GM21390 (cell line): ENCODE measurements around the gene SF1.

ENCODE experiments used
- ATAC-seq: cut with Tn5 transposase; IDR thresholded peaks from one replicate; pipeline ENCODE4 v1.9.1; 2021; ENCODE audit not compliant: unreplicated experiment

Gene SF1

DNA sequence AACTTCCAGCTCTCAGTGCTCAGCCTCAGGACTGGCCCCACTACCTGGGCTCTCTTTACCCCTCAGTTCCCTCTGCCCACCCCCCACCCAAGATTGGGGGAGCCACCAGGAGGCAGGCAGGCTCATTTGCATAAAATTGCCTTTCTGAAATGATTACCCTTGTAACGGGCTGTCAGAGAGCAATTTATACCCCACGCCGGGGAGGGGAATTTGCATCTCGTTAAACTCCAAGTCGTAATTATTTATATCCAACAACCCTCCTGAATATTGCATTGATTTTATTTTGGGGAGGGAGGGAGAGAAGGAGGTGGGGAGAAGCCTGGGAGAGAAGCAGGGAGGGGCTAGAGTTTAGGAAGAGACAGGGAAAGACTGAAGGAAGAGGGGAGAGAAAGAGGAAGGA is 63.7 kb downstream of the SF1 start:
- no peak for ATAC-seq
